Activated CD8-positive, alpha-beta memory T cell treated with anti-CD3 and anti-CD28 coated beads, Interleukin-2, amount 50 U/mL, for 24 hours (primary cell): Measurements from ENCODE around the gene GADL1.

Experiments used
- DNase-seq: peaks from one replicate; pipeline ENCODE4 v3.0.0-alpha.2; 2020; ENCODE audit errors: extremely low read depth

GADL1 gene

GRCh38 chr3:30811151-30811795 is 83.2 kb downstream of the GADL1 start:
- no peak for DNase-seq

- no peak for DNase-seq
Measured at GRCh38 chr3:30810625-30811024, 83.8 kb downstream of the GADL1 start.

GRCh38 chr3:30805695-30806094 is 88.8 kb downstream of the GADL1 start:
- DNase-seq = no peak

DNA sequence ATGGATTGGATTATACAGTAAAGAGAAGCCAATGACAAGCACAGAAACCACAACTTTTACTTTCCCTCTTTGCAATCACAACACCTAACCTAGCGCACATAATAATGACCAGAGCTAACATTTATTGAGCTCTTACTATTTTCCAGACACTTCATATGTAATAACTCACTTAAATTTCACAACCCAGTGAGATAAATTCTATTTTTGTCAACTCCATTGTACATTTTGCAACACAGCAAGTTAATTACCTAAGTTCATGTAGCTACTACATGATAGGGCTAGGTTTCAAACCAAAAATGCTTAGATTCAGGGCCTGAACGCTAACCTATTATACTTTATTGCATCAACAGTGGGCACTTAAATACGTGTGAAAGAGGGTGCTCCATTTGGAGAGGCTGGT is 89.5 kb downstream of the GADL1 start:
- DNase-seq = no peak

GRCh38 chr3:30795176-30795575 is 99.3 kb downstream of the GADL1 start:
- no peak for DNase-seq

GRCh38 chr3:30793740-30794139 is 100.7 kb downstream of the GADL1 start:
- no peak for DNase-seq

- DNase-seq = no peak
Measured at GRCh38 chr3:30790150-30790549, 104.3 kb downstream of the GADL1 start.

DNA sequence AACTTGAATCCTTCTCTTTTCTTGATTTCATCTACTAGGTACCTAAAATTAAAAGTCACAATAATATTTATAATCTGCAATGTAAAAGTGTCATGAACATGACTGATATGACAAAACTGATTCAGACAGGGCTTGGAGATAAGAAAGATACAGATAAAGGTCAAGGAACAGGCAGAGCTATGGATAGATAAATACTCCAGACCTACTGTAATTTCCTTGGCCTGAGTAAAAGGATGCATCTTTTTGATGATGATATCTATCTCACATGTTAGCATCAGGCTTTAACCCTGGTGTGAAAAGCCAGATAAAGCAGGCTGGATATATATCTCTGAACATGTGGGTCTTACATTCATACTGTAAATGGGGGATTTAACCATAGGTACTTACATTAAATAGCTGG is 108.1 kb downstream of the GADL1 start:
- no peak for DNase-seq

- no peak for DNase-seq
Measured at GRCh38 chr3:30779686-30780287, 114.7 kb downstream of the GADL1 start.

GRCh38 chr3:30778933-30779332 is 115.5 kb downstream of the GADL1 start:
- DNase-seq = no peak

GRCh38 chr3:30777426-30778113 is 116.9 kb downstream of the GADL1 start:
- no peak for DNase-seq

- no peak for DNase-seq
Measured at GRCh38 chr3:30776186-30776815, 118.2 kb downstream of the GADL1 start.

DNA sequence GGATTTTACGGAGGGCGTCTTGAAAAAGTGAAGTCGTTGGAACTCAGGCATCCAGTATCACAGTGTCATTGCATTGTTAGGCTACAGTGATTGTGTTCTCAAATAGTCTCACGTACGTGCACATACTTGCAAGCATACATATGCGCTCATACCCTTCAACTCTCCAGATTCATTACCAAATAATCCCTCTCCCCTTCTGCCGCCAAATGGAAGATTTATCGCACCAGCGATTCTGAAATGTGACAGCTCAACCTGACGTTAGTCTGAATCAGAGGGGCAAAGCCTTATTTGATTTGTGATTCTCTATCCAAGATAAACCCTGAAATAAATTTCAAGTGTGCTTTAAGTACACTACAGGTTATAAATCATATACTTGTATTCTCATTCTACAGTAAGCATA is 119.4 kb downstream of the GADL1 start:
- DNase-seq = no peak

GRCh38 chr3:30774062-30774461 is 120.4 kb downstream of the GADL1 start:
- no peak for DNase-seq

DNA sequence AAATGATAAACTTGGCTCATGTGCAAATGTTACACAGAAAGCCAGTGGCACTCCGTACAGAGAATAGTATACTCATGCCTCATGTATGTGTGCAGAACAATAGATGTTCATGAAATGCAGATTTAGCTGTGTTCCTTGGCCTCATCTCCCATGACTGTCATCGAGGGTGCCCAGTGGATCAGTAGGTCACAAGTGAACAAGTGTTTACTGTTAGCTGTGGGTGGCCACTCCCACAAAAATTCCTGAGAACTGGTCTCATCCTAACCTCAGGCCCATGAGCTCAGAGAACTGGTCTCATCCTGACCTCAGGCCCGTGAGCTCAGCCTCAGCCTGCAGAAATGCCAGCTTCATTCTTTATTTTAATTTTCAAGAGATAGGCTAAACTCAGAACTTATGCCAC is 124.1 kb downstream of the GADL1 start:
- DNase-seq = no peak

DNA sequence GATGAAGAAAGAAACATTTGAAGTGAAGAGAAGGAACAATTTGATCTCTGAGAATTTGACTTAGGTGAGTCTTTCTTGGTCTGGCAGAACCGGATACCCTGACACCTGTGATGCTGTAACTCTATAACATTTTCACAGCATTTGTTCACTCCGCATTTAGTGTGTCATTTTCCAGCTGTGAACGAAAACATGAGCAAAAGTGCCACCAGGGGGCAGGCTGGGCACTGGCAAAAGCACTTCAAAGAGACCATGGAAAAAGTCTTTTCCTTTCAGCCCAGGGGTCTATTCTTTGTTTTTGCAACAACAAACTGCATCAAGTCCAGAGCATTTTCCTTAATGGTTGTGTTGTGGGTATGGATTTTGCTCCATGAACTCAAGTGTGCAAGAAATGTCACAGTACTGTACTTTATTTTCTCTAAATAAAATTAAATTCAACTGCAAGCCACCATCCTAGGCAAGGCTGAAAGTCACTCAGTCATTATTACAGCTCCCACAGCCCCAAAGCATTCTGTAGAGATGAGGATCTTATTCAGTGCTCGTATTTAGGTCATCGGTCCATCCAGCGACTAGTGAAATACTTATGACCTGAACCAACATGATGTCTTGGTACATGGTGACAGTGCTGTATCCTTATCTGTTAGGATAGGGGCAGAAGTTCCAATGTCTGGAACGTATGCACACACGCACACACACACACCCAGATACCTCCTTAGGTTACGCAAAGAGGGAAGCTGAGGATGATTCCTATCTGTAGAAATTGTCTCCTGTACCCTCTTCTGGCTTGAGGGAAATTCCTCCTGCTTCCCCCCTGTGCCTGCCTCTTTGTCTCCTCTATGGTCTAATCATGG is 125.5 kb downstream of the GADL1 start:
- DNase-seq = peak; percentile 50

- no peak for DNase-seq
Measured at GRCh38 chr3:30768046-30768445, 126.4 kb downstream of the GADL1 start.

DNA sequence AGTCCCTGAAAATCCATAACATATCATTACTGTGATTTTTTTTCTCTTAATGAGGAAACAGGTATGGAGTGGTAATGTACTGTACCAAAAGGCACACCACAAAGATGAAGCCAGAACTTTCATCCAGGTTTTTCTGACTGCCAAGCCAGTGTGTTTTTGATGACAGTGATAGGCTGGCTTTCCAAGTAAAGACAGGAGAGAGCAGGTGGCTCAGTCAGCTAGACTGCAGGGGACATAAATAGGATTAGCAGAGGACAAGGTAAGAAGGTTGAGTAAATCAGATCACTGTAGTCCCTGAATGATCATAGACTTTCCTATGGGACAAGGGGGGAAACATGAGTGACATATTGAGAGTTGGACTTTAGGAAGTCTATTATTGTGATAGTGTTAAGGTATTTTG is 127.9 kb downstream of the GADL1 start:
- DNase-seq = no peak

- no peak for DNase-seq
Measured at GRCh38 chr3:30764891-30765290, 129.6 kb downstream of the GADL1 start.

- DNase-seq = no peak
Measured at GRCh38 chr3:30764281-30764680, 130.2 kb downstream of the GADL1 start.

GRCh38 chr3:30761374-30761773 is 133.1 kb downstream of the GADL1 start:
- DNase-seq = no peak

GRCh38 chr3:30760737-30761136 is 133.7 kb downstream of the GADL1 start:
- no peak for DNase-seq
